GOT3 (cell line): ENCODE data around the gene ANKRD49.
"Not testable (repeated sequence)": the region's sequence is repeated elsewhere in the genome, so short reads cannot be mapped to it uniquely, and the experiment has no call there.

Experiments used
- DNase-seq: peaks from one replicate; lab custom pipeline; 2025; ENCODE audit warnings: mixed read lengths; lab: John Stamatoyannopoulos, UW

ANKRD49 gene

DNA sequence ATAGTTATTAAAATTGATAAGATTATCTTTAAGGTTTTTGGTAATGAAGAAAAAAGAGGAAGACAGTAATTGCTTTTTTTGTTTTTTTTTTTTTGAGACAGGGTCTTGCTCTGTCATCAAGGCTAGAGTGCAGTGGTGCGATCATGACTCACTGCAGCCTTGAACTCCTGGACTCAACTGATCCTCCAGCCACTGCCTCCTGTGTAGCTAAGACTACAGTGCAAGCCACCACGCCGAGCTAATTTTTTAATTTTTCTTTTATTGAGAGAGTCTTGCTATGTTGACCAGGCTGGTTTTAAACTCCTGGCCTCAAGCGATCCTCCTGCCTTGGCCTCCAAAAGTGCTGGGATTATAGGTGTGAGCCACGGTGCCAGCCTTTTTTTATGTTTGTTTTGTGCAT lies 12.7 kb downstream of the ANKRD49 start:
- DNase-seq: not testable (repeated sequence)

DNA sequence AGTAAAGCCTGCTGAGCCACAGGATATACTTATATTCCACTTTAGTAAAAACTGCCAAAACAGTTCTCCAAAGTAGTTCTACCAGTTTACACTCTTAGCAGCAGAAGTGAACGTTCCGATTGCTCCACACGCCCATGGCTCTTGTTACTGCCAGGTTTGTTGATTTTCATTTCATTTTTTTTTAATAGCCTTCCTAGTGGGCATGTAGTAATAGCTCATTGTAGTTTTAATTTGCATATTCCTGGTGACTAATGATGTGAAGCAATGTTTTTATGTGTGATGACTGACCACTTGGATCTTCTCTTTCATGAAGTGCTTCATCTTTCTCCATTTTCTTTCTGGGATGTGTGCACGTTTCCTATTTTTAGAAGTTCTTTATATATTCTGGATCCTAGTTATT lies 13.7 kb downstream of the ANKRD49 start:
- no peak for DNase-seq

DNA sequence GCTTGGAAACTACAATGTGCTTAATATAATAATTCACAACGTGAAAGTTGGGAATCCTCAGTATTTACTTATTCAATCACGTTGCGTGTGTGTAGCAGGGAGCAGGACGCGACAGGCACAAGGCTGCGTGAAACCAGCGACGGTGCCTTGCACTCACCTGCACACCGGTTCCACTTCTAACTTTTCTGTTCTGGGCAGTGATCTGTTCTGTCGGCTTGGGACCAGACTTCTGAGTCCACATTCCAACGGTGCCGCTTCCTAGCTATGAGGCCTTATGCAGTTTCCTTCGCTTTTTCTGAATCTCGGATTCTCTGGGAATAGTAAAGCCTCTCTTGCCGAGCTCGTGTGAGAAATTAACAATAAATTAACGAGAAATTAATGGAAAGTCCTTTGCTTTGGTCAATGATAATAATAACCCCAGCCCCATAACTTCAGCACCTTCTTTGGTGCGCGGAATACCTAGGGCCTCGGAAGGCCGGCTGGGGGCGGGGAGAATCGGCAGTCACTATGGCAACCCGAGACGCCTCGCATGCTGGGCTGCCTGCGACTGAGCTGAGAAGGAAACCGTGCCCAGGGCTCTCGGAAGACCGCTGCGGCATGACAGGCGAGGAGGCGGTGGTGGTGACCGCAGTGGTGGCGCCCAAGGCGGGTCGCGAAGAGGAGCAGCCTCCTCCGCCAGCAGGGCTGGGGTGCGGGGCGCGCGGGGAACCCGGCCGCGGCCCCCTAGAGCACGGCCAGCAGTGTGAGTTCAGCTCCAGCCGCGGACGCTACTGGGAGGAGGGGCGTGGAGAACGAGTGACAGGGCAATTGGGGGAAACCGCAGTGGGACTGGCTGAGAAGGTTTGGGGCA lies 18.4 kb downstream of the ANKRD49 start, which contains the start of gene C11orf97:
C11orf97 (plus strand) TSS at position 530 of the 850 bp plus-strand sequence; CDS start at position 598, 68 bp downstream.
- DNase-seq: no peak

DNA sequence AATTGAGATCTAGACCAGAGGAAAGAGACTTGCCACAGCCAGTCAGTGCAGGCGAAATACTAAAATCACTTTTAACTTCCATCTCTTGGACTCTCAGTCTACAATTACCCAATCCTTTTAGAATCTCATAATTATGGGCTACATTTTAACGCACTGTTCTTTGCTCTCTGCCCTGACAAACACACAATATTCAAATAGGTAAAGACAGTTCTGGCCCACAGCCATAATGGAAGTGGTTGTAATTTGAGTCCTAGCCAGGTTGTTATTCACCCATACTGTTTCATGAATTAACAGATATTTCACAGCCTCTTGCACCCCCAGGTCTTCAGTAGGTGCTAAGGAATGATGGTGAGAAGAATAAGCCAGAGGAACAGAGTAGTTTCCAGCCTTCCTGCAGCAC lies 19.3 kb downstream of the ANKRD49 start:
- DNase-seq: no peak

DNA sequence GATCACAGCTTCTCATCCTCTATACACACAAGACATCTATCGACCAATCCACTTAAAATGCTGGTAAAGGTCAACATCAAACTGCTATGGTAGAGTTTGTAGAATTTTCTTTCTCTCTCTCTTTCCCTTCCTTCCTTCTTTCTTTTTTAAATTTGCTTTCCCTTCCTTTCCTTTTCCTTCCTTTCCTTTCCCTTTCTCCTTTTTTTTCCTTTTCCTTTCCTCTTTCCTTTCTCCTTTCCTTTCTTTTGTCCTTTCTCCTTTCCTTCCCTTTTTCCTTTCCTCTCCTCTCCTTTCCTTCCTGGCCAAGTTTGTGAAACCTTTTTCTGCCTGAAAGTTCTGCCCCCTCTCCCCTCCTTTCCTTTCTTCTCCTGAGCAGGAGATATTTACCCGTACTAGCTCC lies 21.6 kb downstream of the ANKRD49 start:
- DNase-seq: no peak

DNA sequence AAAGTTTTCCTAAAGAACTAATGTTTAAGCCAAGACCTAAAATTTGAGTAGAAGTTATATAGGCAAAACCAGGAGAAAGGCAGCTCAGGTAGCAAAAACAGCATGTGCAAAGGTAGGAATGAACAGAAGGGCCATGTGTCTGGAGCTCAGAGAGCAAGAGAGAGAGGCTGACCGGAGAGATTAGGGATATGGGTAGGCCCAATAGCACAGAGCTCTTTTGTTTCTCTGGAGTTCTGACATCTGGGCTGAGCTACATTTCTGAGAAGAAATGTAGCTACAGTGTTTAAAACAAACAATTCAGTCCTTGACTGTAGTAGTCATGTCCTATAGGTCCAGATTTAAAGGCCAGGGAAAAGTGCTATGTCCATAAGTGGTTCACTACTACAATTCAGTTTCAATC lies 22.9 kb downstream of the ANKRD49 start:
- DNase-seq: no peak

DNA sequence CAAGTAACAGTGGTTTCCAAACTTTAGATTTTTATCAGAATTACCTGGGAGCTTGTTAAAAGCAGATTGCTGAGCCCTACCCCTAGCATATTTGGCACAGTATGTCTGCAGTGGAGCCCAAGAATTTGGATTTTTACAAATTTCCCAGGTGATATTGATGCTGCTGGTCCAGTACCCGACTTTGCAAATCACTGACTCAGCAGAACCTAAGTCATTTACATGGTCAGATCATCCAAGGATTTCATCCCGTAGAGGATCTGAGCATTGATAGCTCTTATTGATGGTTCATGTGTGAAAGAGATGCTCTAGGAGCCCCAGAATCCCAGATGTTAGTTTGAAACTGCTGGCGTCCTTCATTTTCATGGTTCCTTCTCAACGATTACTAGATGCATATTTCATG lies 24.5 kb downstream of the ANKRD49 start:
- DNase-seq: no peak

DNA sequence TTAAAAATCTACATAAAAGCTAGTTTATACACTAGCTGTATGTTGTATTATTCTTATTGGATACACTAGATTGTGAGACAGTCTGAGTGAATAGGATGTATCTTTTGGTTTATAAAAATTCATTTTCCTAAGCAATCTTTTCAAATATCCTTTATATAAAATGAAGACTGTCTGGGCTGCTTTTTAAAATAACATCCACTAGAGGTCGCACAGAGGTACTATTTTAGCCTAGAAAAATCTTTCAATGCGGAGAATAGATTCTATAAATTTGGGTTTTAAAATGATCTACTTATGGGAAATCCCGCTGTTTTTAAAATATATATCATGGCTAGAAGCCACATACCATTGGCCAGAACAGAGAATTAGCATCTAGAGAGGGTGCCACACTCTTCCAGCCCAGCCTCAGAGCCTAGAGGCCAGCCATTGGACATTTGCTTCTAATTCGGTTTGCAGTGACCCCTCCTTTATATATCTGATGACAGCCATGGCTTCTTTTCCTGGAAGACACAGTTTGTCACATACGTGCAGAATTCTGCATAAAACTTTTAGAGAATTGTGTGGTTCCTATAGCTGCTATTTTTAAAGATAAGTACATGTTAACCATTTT lies 25.8 kb downstream of the ANKRD49 start:
- DNase-seq: no peak

DNA sequence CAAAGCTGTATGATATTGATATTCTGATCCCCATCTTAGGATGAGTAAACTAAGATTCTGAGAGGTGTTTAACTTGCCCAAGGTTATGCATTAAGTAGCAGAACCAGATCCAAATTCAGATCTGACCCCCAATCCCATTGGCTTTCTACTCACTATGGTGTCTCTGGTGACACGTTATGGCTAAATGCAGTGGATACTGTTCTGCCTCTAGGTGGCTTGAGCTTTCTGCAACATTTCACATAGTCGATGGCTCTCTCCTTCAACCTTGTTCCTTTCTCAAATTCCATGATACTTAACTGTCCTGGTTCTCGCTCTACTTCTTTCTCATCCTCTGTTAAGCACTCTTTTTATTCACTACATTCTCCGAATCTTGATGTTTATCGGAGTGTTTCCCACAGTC lies 27.9 kb downstream of the ANKRD49 start:
- no peak for DNase-seq

DNA sequence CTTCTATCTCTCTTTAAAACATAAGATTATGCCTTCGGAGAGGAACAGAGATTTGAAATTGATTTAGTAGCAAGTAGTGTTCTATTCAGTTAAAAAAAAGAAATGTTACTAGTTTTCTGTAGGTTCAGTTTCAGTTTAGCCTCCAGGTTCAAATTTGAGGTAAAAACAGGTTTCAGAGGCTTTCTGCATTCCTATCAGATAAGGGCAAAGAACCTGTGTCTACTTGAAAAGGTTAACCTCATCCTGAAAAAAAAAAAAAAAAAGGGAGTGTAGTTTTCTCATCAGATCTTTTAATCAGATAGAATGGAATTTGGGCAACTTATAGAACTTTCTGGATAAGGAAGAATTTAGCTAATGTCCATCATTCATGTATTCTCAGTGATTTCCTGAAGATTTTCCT lies 30.6 kb downstream of the ANKRD49 start:
- no peak for DNase-seq

DNA sequence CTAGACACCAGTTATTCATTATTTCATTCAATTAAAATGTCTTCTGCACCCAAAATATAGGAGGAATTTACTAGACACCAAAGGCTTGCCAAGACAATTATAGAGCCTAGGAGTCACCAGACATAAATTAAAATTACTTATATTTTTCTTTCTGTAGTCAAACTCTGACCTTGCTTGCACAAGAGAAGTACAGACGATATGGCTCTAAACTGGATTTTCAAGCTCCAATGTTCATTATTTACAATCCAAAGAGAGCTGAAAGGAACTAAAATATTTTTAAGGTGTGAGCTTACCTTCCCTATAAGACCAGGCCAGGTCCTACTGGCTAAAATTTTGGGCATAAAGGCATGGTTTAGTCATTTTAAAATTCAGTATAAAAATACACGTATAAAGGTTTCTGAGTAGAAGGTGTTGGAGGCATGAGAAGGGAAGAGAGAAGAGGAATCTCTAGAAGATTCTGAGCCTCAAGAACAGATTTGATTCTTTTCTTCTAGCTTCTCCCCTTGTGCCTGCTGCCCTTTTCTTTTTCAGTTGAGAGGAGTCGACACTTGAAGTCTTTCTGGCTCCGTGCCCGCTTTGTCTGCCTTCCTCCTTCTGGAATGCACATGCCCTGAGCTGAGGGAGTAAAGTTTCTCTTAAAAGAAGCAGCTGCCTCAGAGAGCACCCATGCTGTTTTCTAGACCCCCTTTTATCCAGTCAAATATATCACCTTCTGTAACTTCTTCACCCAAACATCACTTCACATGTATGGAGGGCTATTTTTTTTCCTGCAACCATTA lies 32.0 kb downstream of the ANKRD49 start:
- DNase-seq: no peak

DNA sequence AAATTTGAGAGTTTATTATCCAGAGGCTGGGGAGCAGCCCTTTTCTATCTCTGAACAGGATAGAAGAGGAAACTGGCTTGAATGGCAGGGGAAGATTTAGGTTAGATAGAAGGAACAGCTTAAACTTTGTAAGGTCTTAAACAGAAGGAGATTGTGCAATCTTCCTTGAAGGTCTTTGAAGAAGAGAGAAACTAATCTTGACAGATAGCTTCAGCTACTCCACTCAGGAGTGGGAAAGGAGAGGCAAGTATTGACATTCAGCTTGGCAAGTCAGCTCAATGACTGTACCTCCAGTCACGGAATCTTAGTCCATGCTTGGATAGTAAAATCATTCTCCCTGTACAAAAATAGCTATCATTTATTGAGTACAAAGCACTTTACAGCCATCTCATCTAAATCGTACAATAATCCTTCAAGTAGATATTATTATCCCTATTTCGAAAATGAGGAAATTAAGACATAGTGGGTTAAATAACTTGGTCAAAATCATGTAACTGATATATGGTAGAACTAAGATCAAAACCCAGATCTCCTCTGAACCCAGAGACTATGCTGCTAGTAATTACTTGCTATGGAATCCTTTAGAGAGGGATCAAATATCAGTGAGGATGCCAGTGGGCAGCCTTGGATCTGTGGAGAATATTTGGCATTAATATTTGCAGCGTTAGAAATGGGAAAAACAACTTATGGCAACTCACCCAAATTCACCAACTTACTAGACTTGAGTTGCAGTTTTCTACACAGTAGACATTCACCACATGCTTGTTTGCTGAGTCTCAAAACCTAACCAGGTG lies 33.1 kb downstream of the ANKRD49 start:
- no peak for DNase-seq

DNA sequence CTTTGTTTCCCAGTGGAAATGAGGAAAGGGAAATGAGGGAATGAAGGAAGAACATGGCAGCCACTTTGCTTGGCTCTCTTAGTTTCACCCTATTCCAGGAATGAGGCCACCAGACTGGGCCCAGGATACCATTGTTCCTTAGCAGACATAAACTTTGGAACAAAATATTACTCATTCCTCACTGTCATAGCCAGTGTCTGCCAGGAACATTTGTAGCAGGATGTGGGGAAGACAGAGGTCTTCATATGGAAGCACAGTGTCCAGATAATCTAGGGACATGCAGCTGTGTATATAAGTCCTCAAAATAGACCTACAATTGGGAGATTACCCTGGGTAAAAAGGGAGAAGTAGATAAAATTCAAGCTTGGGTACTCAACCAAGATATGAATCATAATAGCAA lies 34.8 kb downstream of the ANKRD49 start:
- no peak for DNase-seq

DNA sequence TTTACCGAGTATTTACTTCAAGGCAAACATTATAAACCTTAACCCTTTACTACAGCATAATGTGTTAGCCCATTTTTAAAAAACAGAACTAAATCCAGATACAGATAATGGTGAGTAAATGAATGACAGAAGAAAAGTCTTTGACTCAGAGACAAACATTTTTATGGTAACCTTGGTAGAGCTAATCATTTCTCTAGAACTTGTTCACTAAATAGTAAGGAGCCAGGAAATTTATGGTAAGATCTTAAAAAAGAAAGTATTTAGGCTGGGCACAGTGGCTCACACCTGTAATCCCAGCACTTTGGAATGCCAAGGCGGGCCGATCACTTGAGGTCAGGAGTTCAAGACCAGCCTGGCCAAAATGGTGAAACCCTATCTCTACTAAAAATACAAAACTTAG lies 38.4 kb downstream of the ANKRD49 start:
- no peak for DNase-seq

DNA sequence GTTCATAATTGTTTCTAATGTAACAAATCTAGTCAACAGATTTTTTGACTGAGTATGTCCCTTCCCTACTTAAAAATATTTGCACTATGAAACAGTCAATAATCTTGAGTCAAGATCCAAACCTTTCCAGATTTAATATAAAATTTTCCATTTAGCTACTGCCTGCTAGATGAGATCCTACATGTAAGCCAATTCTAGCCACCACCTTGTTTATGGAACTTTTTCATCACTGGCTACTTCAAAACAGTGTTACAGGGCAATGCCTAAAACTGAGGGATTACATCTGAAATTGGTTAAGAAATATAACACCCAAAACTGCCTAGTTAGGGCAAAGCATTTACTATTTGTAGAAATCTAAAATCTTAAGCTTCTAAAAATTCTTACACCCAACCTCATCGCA lies 39.4 kb downstream of the ANKRD49 start:
- no peak for DNase-seq

DNA sequence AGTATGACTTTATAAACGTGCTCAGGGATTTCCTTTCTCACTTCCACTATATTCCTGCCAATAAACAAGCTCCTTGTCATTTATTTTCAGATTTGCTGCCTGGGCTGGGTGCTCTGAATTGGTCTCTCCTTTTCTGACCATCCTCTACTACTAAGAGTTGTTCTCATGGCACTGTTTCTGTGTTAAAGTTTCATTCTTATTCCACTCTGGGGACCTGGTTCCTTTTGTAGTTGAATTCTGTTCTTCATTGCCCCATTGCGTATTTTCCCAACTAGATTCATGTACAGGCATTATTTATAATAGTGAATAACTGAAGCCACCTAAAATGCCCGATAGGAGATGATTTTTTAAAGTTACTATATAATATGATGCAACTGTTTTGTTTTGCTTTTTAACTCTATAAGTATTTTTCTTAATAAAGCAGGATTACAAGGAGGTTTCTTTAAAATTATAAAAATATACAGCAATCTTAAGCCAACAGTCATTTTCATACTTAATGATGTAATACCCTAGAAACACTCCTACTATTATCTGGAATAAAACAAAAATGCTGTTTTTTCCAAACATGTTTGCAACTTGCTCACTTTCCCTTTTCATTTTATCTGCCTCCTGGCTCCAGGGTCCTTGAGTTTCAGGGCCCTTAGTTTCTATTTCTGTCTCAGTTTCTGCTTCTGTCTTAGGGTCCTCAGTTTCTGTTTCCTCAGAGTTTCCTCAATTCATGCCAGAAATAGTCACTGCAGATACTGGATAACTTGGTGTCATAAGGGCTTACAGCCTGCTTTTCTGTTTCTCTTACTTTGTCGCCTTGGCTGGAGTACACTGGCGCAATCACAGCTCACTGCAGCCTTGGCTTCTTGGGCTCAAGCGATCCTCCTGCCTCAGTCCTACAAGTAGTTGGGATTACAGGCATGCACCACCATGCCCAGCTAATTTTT lies 40.2 kb downstream of the ANKRD49 start:
- no peak for DNase-seq

DNA sequence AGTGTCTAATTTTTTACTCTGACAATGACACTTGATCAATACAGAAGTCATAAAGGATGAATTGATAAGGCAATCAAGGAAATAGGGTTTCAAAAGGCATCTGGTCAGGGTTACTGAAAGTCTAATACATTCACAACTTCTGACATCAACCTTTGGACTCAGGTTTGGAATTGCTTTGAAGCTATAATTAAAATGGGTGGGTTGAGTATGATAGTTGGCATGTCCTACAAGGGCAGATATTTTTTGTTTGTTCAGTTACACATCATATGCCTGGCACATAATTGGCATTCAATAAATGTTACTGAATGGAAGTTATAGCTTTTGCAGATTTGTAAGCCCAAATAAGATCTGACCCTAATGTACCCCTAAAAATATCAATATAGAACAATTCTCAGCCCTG lies 42.6 kb downstream of the ANKRD49 start:
- no peak for DNase-seq

DNA sequence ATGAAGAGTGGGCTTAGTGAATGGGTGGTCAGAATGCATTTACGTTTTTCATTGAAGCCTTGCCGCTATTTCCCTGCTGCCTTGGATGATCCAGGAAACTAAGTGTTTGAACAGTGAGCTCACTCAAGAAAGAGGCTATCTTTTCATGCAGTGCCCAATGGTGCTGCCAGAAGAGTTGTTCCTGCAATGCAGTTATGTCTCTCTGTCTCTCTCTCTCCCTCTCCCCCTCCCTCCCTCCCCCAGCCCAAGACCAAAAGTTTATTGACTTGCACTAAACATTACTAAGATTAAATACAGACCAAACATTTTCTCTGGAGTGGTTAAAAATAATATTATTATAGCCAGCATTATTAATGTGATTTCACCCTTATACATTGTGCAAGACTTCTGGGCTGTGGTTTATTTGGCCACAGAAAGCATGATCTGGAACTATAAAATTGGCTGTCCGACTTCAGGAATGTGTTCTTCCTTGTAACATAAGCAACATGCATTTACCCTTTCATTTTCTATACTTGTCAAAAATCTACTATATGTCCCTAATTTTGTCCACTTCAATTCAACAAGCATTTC lies 43.3 kb downstream of the ANKRD49 start:
- no peak for DNase-seq

DNA sequence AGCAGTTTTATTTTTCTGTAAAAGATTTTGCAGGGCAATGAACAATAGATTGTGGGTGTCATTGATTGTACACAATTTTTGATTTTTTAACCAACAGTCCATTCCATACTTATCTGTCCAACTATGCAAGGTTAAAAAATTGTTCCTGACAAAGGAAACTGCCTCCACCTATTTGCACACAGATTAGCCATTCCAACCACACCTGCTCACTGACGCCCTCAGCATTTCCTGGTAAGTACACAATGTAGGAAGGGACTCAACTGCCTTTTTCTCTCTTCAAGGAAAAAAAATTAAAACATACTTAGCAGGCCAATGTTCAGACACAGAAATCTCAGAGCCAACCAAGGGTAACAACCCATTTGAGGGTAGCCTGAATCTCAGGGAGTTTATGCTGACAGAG lies 45.6 kb downstream of the ANKRD49 start:
- no peak for DNase-seq
